ENCODE data around the gene CDK19.
"Not testable (repeated sequence)": the region's sequence is repeated elsewhere in the genome, so short reads cannot be mapped to it uniquely, and the experiment has no call there.

The CDK19 gene

DNA sequence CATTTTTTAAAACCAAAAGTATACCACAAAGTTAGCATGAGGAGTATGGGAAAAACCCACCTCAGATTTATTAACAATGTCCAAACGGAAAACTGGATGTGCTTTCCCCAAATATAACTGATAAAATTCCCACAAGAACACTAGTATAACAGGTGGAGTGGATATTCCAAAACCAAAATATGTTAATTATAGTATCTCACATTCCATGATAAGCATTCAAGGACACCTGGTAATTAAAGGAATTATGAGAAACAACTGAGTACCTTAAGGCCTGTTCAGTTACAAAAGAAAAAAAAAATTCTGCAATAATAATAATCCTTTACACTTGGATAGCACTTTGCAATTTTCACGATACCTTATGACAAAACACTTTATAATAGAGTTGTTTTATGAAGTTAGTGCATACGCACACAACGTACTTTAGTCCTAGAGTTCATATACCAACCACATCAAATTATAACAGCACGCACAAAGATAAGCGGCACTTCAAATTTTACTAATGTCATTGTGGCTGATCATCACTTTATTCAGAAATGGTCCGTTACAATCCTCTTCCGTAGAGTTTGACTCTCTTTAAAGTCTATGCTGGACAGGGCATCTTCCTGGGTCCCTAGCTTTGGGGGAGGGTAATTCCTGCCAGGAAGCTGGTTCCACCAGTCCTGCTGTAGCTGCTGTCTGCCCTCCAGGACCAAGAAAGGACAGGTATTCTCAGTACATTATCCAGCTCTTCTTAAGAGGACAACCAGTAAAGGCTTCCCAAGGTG is 1.7 kb downstream of the CDK19 start:
- no peak for DNase-seq

DNA sequence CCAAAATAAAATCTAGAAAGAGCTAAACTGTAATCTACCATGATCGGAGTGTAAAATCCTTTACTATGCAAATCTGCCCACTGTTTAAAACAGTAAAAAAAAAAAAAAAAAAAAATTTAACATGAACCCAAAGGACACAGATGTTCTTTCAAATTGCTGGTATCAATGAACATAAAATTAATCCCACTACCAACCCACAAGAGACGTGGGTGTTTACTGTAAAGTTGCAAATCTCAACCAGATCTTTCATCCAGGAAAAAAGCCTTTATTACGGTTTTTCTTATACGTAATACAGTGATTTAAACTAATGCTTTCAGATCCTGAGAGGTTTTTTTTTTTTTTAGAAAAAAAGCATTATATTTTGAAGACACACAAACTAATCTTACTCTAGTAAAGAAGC is 2.5 kb downstream of the CDK19 start:
- no peak for DNase-seq

- no peak for DNase-seq
These were observed 4.2 kb downstream of the CDK19 start for GRCh38 chr6:110810896-110811586.

- DNase-seq = no peak
These were observed 5.5 kb downstream of the CDK19 start for GRCh38 chr6:110809792-110810191.

DNA sequence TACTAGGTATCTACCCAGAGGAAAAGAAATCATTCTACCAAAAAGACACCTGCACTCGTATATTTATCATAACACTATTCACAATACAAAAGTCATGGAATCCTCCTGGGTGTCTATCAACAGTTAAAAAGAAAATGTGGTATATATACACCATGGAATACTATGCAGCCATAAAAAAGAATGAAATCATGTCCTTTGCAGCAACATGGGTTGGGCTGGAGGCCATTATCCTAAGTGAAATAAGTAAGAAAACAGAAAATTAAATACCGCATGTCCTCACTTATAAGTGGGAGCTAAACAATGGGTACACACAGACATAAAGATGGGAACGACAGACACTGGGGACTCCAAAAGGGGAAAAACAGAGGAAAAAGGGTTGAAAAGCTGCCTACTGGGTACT is 13.1 kb downstream of the CDK19 start:
- not testable (repeated sequence) for DNase-seq

- DNase-seq = no peak
These were observed 14.5 kb downstream of the CDK19 start for GRCh38 chr6:110800839-110801196.

- DNase-seq = no peak
These were observed 15.0 kb downstream of the CDK19 start for GRCh38 chr6:110800196-110800838.

GRCh38 chr6:110799655-110800054 is 15.6 kb downstream of the CDK19 start:
- no peak for DNase-seq

- no peak for DNase-seq
These were observed 16.1 kb downstream of the CDK19 start for GRCh38 chr6:110799189-110799588.

GRCh38 chr6:110795271-110795670 is 20.0 kb downstream of the CDK19 start:
- no peak for DNase-seq

DNA sequence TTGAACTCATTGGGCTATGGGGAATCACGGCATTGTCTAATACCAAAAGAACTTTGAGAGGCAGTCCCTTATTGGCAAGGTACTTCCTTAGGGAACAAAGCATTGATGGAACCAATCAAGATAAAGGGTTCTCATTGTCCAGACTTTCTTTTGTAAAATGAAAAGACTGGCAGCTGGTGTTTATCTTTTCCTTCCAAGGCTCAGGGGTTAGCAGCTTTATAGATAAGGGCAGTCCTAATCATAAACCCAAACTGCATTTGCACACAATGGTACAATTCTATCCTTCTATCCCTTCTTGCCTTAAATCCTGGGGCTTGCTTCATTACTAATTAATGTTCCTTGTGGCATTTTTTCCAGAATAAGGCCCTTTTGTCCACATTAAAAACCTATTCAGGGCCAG is 28.6 kb downstream of the CDK19 start:
- no peak for DNase-seq

- DNase-seq = no peak
These were observed 29.0 kb downstream of the CDK19 start for GRCh38 chr6:110786271-110786670.

GRCh38 chr6:110784610-110784979 is 30.7 kb downstream of the CDK19 start:
- DNase-seq = no peak

DNA sequence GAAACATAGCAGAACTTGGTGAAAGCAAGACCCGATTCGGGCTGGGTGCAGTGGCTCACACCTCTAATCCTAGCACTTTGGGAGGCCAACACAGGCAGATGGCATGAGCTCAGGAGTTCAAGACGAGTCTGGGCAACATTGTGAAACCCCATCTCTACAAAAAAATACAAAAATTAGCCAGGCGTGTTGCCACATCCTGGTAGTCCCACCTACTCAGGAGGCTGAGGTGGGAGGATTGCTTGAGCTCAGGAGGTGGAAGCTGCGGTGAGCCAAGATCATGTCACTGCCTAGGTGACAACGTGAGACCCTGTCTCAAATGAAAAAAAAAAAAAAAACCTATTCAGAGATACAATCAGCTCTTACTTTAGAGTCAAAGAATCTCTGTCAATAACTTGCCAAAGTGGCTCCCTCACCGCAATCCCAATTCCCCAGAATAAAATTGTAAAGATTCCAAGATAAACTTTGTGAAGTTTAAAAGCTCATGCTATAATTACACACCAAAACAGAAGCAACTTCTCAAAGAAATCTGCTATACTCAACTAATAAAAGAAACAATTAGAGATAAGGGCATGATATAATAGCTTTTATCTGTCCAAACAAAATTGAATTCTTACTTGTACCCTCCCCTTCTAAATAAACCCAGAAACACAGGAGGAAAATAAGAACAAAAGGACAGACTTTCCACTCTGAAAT is 33.6 kb downstream of the CDK19 start:
- no peak for DNase-seq

DNA sequence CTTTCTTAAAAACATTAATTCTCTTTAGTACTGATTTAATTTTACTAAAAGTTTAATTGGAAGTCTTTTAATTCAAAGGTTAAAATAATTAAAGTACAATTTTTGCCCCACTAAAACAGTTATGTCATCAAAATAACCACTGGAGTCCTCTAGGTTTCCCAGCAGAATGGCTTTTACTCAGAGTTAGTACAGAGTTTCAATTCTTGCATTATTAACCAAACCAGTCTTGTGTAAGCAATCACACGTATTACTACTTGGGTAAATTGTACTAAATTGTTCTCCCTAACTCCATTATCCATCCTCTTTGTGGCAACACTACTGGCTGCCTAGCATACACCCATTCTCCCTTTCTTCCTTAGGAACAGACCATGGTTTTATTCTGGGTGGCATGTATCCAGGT is 36.9 kb downstream of the CDK19 start:
- DNase-seq = no peak

DNA sequence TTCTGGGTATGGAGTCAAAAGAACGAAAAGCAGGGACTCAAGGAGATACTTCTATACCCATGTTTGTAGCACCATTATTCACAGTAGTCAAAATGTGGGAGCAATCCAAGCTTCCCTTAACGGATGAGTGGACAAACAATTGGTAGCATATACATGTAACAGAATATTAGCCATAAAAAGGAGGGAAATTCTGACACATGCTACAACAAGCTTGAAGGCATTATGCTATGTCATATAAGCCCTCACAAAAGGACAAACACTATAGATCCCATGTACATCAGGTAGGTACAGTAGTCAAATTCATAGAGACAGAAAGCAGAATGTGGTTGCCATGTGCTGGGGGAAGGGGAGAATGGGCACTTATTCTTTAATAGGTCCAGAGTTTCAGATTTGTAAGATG is 37.6 kb downstream of the CDK19 start:
- no peak for DNase-seq

- DNase-seq = no peak
These were observed 38.9 kb downstream of the CDK19 start for GRCh38 chr6:110776413-110776812.

DNA sequence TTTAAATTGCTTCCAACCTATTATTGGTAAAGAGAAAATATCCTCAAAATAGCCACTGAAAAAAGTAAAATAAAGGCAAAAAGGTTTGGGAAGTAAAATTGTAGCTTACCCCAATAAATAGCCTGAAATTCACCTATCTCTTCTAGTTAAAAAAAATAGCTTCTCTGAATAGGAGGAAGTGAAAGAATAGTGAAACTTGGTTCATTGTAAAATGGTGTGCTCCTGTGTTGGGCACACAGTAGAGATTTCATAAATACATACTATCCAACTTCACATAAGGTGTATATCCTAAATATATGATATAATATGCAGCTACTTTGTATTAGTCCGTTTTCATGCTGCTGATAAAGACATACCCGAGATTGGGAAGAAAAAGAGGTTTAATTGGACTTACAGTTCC is 45.3 kb downstream of the CDK19 start:
- no peak for DNase-seq

- no peak for DNase-seq
These were observed 47.2 kb downstream of the CDK19 start for GRCh38 chr6:110768057-110768456.

GRCh38 chr6:110761371-110761770 is 53.9 kb downstream of the CDK19 start:
- DNase-seq = no peak

DNA sequence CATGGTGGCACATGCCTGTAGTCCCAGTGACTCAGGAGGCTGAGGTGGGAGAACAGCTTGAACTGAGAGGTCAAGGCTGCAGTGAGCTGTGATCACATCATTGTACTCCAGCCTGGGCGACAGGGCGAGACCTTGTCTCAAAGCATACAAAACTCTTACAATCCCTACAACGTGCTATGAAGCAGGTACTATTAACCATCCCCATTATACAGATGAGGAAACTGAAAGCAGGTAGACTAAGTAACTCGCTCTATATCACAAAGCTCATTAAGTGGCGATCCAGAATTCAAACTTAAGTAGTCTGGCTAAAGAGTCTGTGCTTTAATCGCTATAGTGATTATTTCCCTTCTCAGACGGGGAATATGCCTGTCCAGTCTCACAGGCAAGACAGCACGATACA is 54.7 kb downstream of the CDK19 start:
- DNase-seq = no peak

GRCh38 chr6:110760098-110760497 is 55.2 kb downstream of the CDK19 start:
- not testable (repeated sequence) for DNase-seq

DNA sequence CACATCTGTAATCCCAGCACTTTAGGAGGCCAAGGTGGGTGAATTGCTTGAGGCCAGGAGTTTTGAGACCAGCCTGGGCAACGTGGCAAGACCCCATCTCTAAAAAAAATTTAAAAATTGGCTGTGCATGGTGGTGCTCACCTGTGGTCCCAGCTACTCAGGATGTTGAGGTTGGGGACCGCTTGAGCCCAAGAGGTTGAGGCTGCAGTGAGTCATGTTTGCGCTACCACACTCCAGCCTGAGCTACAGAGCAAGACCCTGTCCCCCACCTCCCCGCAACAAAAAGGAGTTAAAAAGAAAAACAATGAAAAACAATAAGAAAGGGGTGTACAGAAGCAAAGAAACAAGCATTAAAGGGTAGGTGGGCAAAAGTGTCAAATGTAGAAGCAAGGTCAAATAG is 57.3 kb downstream of the CDK19 start:
- DNase-seq = no peak

- no peak for DNase-seq
These were observed 58.5 kb downstream of the CDK19 start for GRCh38 chr6:110756817-110757216.
